Activated naive CD8-positive, alpha-beta T cell treated with anti-CD3 and anti-CD28 coated beads for 36 hours (primary cell): Measurements from ENCODE around the gene ACP1. TPM values are rescaled to one million over a fixed set of nuclear protein-coding genes. Genes with fewer than 3 reads are reported as not detected.
"Not testable (repeated sequence)": the region's sequence is repeated elsewhere in the genome, so short reads cannot be mapped to it uniquely, and the experiment has no call there.

Experiments
- DNase-seq: peaks from one replicate; pipeline ENCODE4 v3.0.0; 2021
- H3K27ac Mint-ChIP-seq: one replicate; pipeline ENCODE4 v1.8.0; 2022; ENCODE audit warnings: mild to moderate bottlenecking, moderate library complexity, mixed read lengths
- H3K27me3 Mint-ChIP-seq: one replicate; pipeline ENCODE4 v1.8.0; 2022; ENCODE audit warnings: mild to moderate bottlenecking, mixed read lengths
- H3K36me3 Mint-ChIP-seq: one replicate; pipeline ENCODE4 v1.8.0; 2021; ENCODE audit warnings: mild to moderate bottlenecking, mixed read lengths
- H3K4me1 Mint-ChIP-seq: one replicate; pipeline ENCODE4 v1.8.0; 2021; ENCODE audit warnings: mixed read lengths
- H3K4me3 Mint-ChIP-seq: one replicate; pipeline ENCODE4 v1.8.0; 2022; ENCODE audit warnings: mild to moderate bottlenecking, moderate library complexity, mixed read lengths
- H3K9me3 Mint-ChIP-seq: one replicate; pipeline ENCODE4 v1.8.0; 2022; ENCODE audit warnings: mixed read lengths
- total RNA-seq, 2 experiments: library from RNA; stranded (reverse); gene quantifications; one replicate each; pipeline ENCODE4 v1.2.3, GENCODE V29; 2021

Gene ACP1
- total RNA-seq, 2 experiments from 2014 or later = 170 to 172 TPM

- no peak for DNase-seq
- Mint-ChIP-seq H3K4me3 (no peak overlapping the region), H3K4me1 (no peaks in the 10 kb centered on the region), H3K36me3 (no peaks in the 10 kb centered on the region), H3K9me3 (peaks cover 4% of the 10 kb centered on the region), H3K27me3 (no peaks in the 10 kb centered on the region), H3K27ac (no peak overlapping the region)
These were observed 40.6 kb downstream of the ACP1 start for GRCh38 chr2:305366-305765.

- Mint-ChIP-seq H3K4me1 (no peaks in the 10 kb centered on the region), H3K9me3 (no peaks in the 10 kb centered on the region), H3K27me3 (peaks cover 4% of the 10 kb centered on the region), H3K36me3 (no peaks in the 10 kb centered on the region), H3K27ac (no peak overlapping the region), H3K4me3 (no peak overlapping the region)
- DNase-seq = no peak
These were observed 44.6 kb downstream of the ACP1 start for GRCh38 chr2:309148-309953.

- DNase-seq = no peak
- H3K36me3 Mint-ChIP-seq = no peaks in the 10 kb centered on the region
- no peaks in the 10 kb centered on the region for H3K4me1 Mint-ChIP-seq
- H3K9me3 Mint-ChIP-seq = no peaks in the 10 kb centered on the region
- peaks cover 4% of the 10 kb centered on the region for H3K27me3 Mint-ChIP-seq
- no peak overlapping the region for H3K4me3 Mint-ChIP-seq
- no peak overlapping the region for H3K27ac Mint-ChIP-seq
These were observed 45.3 kb downstream of the ACP1 start for GRCh38 chr2:309954-310510.

DNA sequence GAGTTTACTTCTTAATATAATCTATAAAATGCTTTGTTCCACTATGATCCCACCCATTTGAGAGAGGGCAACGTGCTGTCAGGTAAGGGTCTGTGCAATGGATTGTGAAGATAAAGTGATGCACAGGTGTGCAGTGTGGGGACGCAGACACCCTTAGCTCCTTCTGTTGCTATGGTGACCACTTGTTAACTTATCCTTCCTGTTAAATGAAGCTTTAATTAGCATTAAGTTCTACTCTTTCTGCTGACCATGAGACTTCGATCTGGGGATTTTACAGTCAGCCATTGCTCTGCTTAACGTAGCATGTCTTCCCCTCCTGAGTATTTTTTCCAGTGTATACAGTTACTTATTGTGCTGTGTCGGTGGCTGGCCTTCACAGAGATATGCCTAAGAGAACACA is 46.2 kb downstream of the ACP1 start:
- H3K9me3 Mint-ChIP-seq = no peaks in the 10 kb centered on the region

GRCh38 chr2:313991-314390 is 49.2 kb downstream of the ACP1 start:
- peaks cover 4% of the 10 kb centered on the region for H3K36me3 Mint-ChIP-seq
- DNase-seq = no peak
- H3K9me3 Mint-ChIP-seq = peaks cover 5% of the 10 kb centered on the region
- H3K4me1 Mint-ChIP-seq = peaks cover 16% of the 10 kb centered on the region
- no peak overlapping the region for H3K27ac Mint-ChIP-seq
- H3K27me3 Mint-ChIP-seq = peaks cover 17% of the 10 kb centered on the region
- H3K4me3 Mint-ChIP-seq = no peak overlapping the region

More for the DNA sequence above, 46.2 kb downstream of the ACP1 start:
- no peak overlapping the region for H3K4me3 Mint-ChIP-seq
- H3K27me3 Mint-ChIP-seq = peaks cover 10% of the 10 kb centered on the region
- no peak overlapping the region for H3K27ac Mint-ChIP-seq
- DNase-seq = no peak
- H3K36me3 Mint-ChIP-seq = no peaks in the 10 kb centered on the region
- H3K4me1 Mint-ChIP-seq = no peaks in the 10 kb centered on the region

GRCh38 chr2:314561-315336 is 50.0 kb downstream of the ACP1 start:
- Mint-ChIP-seq H3K4me1 (peaks cover 17% of the 10 kb centered on the region), H3K36me3 (peaks cover 5% of the 10 kb centered on the region)

DNA sequence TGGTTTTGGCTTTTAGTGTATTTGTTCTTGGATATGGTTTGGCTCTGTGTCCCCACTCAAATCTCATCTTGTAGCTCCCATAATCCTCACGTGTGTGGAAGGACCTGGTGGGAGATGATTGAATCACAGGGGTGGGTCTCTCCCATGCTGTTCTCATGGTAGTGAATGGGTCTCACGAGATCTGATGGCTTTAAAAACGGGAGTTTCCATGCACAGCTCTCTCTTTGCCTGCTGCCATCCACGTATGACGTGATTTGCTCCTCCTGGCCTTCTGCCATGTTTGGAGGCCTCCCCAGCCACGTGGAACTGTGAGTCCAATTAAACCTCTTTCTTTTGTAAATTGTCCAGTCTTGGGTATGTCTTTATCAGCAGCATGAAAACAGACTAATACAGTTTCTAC is 51.2 kb downstream of the ACP1 start:
- not testable (repeated sequence) for DNase-seq, H3K4me3 Mint-ChIP-seq, H3K36me3 Mint-ChIP-seq, H3K9me3 Mint-ChIP-seq
- H3K27me3 Mint-ChIP-seq = peaks cover 19% of the 10 kb centered on the region
- peak overlapping the region; percentile 8 for H3K27ac Mint-ChIP-seq
- H3K4me1 Mint-ChIP-seq = peaks cover 17% of the 10 kb centered on the region

More at GRCh38 chr2:314561-315336, 50.0 kb downstream of the ACP1 start:
- no peak for DNase-seq
- H3K4me3 Mint-ChIP-seq = no peak overlapping the region
- H3K27ac Mint-ChIP-seq = no peak overlapping the region
- peaks cover 6% of the 10 kb centered on the region for H3K9me3 Mint-ChIP-seq
- peaks cover 19% of the 10 kb centered on the region for H3K27me3 Mint-ChIP-seq

GRCh38 chr2:316381-316780 is 51.6 kb downstream of the ACP1 start:
- Mint-ChIP-seq H3K27ac (no peak overlapping the region), H3K36me3 (peaks cover 5% of the 10 kb centered on the region), H3K4me3 (no peak overlapping the region), H3K27me3 (peaks cover 17% of the 10 kb centered on the region), H3K4me1 (peaks cover 17% of the 10 kb centered on the region), H3K9me3 (peaks cover 6% of the 10 kb centered on the region)
- DNase-seq = no peak

DNA sequence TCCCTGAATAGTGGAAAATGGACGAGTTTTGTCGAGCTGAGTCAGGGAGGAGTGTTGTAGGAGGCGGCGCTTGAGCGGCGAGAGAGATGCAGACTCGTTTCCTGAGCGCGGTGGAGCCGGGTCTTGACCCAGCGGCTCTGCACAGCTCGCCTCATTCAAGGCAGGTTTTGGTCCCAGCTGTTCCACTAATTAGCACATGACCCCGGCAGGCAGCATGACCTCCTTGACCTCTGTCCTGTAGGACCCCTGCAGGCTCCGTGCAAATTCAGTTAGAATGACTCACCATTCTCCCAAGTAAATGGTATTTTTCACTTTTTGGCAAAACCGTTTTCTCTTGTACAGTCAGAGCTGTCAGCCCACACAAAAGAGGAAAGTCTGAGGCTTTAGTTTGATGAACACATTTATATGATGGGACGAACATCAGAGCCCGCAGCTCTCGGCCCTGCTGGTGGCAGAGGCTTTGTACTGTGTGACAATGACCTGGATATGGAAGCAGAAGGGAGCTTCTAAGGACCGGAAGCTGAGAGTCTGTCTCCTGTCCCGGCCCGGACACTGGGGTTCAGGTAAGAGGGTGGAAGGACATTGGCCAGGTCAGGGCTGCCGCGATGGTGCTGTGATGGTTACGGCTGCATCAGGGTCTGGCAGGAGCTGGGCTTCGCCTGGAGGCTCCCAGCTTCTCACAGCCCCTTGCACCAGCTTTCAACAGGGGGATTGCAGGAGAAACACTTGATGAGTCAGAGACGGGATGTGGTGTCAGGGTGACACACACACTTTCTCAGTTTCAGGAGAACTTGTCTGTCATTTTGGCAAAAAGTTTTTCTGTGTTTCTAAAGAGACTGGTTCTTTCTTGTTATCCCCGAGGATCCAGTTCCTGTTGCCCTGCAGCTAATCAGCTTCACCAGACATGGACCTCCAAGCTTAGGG is 53.0 kb downstream of the ACP1 start:
- peaks cover 17% of the 10 kb centered on the region for H3K4me1 Mint-ChIP-seq
- H3K9me3 Mint-ChIP-seq = peaks cover 6% of the 10 kb centered on the region
- peak overlapping the region; percentile 87 for H3K27ac Mint-ChIP-seq
- H3K4me3 Mint-ChIP-seq = no peak overlapping the region
- peak; percentile 24 for DNase-seq
- H3K27me3 Mint-ChIP-seq = peaks cover 15% of the 10 kb centered on the region
- peaks cover 5% of the 10 kb centered on the region for H3K36me3 Mint-ChIP-seq

DNA sequence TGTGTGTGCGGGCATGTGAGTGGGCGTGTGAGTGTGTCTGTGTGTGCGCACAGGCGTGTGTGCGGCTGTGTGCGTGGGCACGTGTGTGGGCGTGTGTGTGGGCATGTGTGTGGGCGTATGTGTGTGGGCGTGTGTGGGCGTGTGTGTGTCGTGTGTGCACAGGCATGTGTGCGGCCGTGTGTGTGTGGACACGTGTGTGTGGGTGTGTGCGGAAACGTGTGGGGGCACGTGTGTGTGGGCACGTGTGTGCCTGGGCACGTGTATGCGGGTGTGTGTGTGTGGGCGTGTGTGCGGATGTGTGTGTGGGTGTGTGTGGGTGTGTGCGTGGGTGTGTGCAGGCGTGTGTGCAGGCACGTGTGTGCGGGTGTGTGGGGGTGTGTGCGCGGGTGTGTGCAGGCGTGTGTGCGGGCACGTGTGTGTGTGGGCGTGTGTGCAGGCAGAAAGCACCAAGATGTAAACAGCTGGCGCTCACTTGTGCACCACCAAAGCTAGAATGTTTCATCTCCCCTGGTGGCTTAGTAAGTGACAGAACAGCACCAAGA is 54.4 kb downstream of the ACP1 start:
- peak overlapping the region; percentile 87 for H3K27ac Mint-ChIP-seq

DNA sequence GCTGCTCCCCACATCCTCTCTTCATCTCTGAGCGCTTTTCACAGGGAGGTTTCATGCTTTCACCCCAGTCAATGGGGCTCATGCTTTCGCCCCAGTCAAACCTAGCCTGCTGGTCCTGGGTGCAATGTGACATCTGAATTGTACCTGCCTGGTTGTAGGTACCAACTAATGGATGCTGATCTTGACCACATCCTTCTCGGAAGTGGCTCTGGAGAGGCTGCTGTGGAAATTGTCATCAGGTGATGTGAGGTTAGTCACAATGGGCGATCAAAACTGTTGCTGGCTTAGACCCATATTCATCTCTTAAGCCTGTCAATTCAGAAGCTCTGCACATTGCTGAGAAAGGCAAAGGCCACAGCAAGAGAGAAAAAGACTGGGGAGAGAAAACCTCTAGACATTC is 55.8 kb downstream of the ACP1 start:
- no peak overlapping the region for H3K27ac Mint-ChIP-seq
- H3K9me3 Mint-ChIP-seq = peaks cover 6% of the 10 kb centered on the region
- no peak overlapping the region for H3K4me3 Mint-ChIP-seq
- H3K27me3 Mint-ChIP-seq = peaks cover 22% of the 10 kb centered on the region
- peaks cover 5% of the 10 kb centered on the region for H3K36me3 Mint-ChIP-seq
- H3K4me1 Mint-ChIP-seq = peaks cover 17% of the 10 kb centered on the region
- DNase-seq = no peak

More for the DNA sequence above, 54.4 kb downstream of the ACP1 start:
- DNase-seq = no peak
- Mint-ChIP-seq H3K4me1 (peaks cover 17% of the 10 kb centered on the region), H3K4me3 (no peak overlapping the region), H3K27me3 (peaks cover 16% of the 10 kb centered on the region), H3K36me3 (peaks cover 5% of the 10 kb centered on the region), H3K9me3 (peaks cover 6% of the 10 kb centered on the region)

DNA sequence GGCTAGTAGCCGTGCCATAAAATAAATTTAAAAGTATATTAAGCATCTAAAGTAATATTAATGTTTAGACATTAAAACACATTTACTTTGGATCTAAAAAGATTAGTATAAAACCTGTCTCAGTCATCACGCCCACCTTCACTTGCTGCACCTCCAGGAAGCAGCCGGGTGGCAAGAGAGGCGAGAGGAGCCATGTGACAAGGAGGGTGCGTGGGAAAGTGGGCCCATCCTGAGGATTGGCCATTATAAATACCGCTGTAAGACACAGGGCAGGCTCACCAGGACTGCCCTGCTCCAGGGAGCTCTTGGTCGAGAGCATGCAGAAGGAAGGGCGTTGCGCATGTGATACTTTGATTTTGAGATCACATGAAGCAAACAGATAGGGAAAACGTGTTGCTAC is 57.6 kb downstream of the ACP1 start:
- H3K27ac Mint-ChIP-seq = no peak overlapping the region
- peaks cover 15% of the 10 kb centered on the region for H3K9me3 Mint-ChIP-seq
- peaks cover 5% of the 10 kb centered on the region for H3K36me3 Mint-ChIP-seq
- no peak for DNase-seq
- H3K4me1 Mint-ChIP-seq = peaks cover 17% of the 10 kb centered on the region
- H3K27me3 Mint-ChIP-seq = peaks cover 20% of the 10 kb centered on the region
- no peak overlapping the region for H3K4me3 Mint-ChIP-seq

DNA sequence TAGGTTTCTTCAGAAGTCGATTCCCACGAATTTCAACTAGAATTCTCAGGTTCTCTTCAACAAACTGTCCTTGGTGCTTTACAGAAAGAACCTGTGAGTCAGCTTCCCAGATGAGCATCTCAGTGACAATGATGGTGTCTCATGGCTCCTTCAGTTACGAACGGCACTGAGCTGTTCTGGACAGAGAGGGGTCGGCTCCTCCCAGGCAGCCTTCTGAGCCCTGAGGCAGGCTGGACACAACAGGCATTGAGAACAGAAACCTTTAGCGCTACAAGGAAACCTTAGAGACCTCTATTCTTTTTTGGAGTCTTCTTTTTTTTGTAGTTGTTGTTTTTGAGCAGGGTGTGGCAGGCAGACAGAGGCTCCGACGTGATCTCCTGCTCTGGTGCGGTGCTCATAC is 58.3 kb downstream of the ACP1 start:
- DNase-seq = no peak
- Mint-ChIP-seq H3K36me3 (peaks cover 5% of the 10 kb centered on the region), H3K27ac (no peak overlapping the region), H3K9me3 (peaks cover 21% of the 10 kb centered on the region), H3K4me1 (peaks cover 10% of the 10 kb centered on the region), H3K4me3 (no peak overlapping the region), H3K27me3 (peaks cover 20% of the 10 kb centered on the region)
